A673 (cell line): ENCODE results near the gene SHISAL2A. TPM values are rescaled to one million over a fixed set of nuclear protein-coding genes. Genes with fewer than 3 reads are reported as not detected.

Source experiments
- BruUV-seq: library from RNA; stranded (reverse); fragments of 400-500 nt; replicated peaks from 2 replicates; lab custom pipeline; 2021; lab: Mats Ljungman, UMichigan
- CTCF ChIA-PET: fragments of 300-600 bp; sonication (Branson Sonifier 250); formaldehyde crosslinking; loops from one replicate; lab custom pipeline; 2022; ENCODE audit warnings: antibody characterized with exemption; lab: Charles Lee
- POLR2A ChIA-PET: fragments of 300-600 bp; sonication (Branson Sonifier 250); formaldehyde crosslinking; loops from one replicate; lab custom pipeline; 2022; ENCODE audit warnings: antibody characterized with exemption; ENCODE audit not compliant: low non-redundant PET; lab: Charles Lee
- DNase-seq: peaks from one replicate; pipeline ENCODE4 v3.0.0-alpha.2; 2015; ENCODE audit warnings: low spot score
- H3K27ac ChIP-seq: fragments of 200-600 bp; sonication (generic); 2 replicates; pipeline ENCODE4 v1.5.1; 2016; ENCODE audit warnings: mixed run types, low read depth, mild to moderate bottlenecking, mixed read lengths, antibody characterized with exemption, low read length; ENCODE audit not compliant: poor library complexity, severe bottlenecking
- H3K27me3 ChIP-seq: fragments of 200-600 bp; sonication (generic); replicated peaks from 2 replicates; pipeline ENCODE4 v1.6.1; 2017; ENCODE audit warnings: mixed run types, low read depth, mild to moderate bottlenecking, mixed read lengths, antibody characterized with exemption, low read length; ENCODE audit not compliant: insufficient read depth, poor library complexity
- H3K36me3 ChIP-seq: fragments of 200-600 bp; sonication (generic); 2 replicates; pipeline ENCODE4 v1.6.1; 2016; ENCODE audit warnings: mixed run types, mild to moderate bottlenecking, mixed read lengths, antibody characterized with exemption, low read length; ENCODE audit not compliant: insufficient read depth, poor library complexity, severe bottlenecking
- H3K4me1 ChIP-seq: fragments of 200-600 bp; sonication (generic); 2 replicates; pipeline ENCODE4 v1.6.1; 2017; ENCODE audit warnings: mixed run types, mild to moderate bottlenecking, mixed read lengths, antibody characterized with exemption, low read length; ENCODE audit not compliant: insufficient read depth, poor library complexity, severe bottlenecking
- H3K4me3 ChIP-seq: fragments of 200-600 bp; sonication (generic); 2 replicates; pipeline ENCODE4 v1.5.1; 2016; ENCODE audit warnings: low read depth, mixed run types, mild to moderate bottlenecking, mixed read lengths, low read length; ENCODE audit not compliant: poor library complexity, severe bottlenecking
- H3K9me3 ChIP-seq: fragments of 200-600 bp; sonication (generic); 2 replicates; pipeline ENCODE4 v1.6.1; 2016; ENCODE audit warnings: mixed run types, low read depth, mild to moderate bottlenecking, mixed read lengths, antibody characterized with exemption, low read length; ENCODE audit not compliant: poor library complexity, severe bottlenecking
- EZH2 ChIP-seq: fragments of 200-600 bp; sonication (generic); IDR thresholded peaks from 2 replicates; pipeline ENCODE4 v1.6.1; 2017; ENCODE audit warnings: borderline replicate concordance, low read depth, mild to moderate bottlenecking, mixed read lengths, antibody characterized with exemption, low read length; ENCODE audit not compliant: poor library complexity, severe bottlenecking
- intact Hi-C: fragments of 100-400 bp; cut with micrococcal nuclease; formaldehyde crosslinking; loops from one replicate; pipeline ENCODE4 v1.10.0; 2022; ENCODE audit not compliant: unreplicated experiment
- total RNA-seq: library from RNA; stranded (reverse); gene quantifications from 2 replicates; pipeline ENCODE4 v1.2.3, GENCODE V29; 2021
- TF ChIP-seq, protein P1 (sequence below): fragments of 300-800, 200-600 bp; sonication (generic); conservative IDR thresholded peaks from 2 replicates; pipeline ENCODE4 v1.5.1; 2017; ENCODE audit warnings: low read depth, mild to moderate bottlenecking, antibody characterized with exemption, low read length, moderate library complexity, mixed read lengths

The SHISAL2A gene
- total RNA-seq, 1 experiment from 2014 or later = not detected

- Histone ChIP-seq H3K27ac (no peak overlapping the region), H3K4me3 (no peak overlapping the region), H3K27me3 (peaks cover 21% of the 10 kb centered on the region), H3K36me3 (no peaks in the 10 kb centered on the region), H3K4me1 (no peaks in the 10 kb centered on the region), H3K9me3 (no peaks in the 10 kb centered on the region)
- POLR2A ChIA-PET = no interaction called here
- no TSS peak for BruUV-seq
- intact Hi-C loops = no loop called here
- TF ChIP-seq, protein P1, sequence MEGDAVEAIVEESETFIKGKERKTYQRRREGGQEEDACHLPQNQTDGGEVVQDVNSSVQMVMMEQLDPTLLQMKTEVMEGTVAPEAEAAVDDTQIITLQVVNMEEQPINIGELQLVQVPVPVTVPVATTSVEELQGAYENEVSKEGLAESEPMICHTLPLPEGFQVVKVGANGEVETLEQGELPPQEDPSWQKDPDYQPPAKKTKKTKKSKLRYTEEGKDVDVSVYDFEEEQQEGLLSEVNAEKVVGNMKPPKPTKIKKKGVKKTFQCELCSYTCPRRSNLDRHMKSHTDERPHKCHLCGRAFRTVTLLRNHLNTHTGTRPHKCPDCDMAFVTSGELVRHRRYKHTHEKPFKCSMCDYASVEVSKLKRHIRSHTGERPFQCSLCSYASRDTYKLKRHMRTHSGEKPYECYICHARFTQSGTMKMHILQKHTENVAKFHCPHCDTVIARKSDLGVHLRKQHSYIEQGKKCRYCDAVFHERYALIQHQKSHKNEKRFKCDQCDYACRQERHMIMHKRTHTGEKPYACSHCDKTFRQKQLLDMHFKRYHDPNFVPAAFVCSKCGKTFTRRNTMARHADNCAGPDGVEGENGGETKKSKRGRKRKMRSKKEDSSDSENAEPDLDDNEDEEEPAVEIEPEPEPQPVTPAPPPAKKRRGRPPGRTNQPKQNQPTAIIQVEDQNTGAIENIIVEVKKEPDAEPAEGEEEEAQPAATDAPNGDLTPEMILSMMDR = no peak
- no peak for TF ChIP-seq EZH2
- no peak for DNase-seq
- CTCF ChIA-PET = no interaction called here
Measured at GRCh38 chr1:52629667-52630066, 3.3 kb upstream of the SHISAL2A start.

DNA sequence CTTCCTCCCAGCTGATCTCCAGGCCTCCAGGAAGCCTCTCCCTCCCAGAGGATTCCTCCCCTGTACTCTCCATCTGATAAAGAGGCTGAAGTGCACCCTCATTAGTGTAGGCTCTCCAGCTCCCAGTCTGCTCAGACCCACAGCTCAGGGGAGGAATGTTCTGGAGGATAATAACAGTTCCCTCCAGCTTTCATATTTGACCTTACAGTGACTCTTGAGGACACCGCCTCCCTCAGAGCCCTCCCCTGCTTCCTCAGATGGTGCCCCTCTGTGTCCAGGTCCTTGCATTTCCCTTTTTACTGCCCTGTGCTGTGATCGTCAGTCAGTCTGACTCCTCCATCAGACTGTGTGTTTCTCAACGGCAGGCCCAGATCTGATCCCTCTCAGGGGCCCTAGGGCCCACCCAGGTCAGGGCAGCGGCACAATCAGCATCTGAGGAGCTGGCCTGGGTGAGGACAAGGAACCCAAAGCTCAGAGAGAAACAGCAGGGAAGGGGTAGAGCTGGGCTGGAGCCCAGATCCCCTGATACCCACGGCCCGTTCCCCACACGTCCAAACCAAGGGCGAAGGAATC is 1.1 kb upstream of the SHISAL2A start:
- no peak overlapping the region for H3K4me3 ChIP-seq
- no peak for TF ChIP-seq EZH2
- TF ChIP-seq, protein P1 = no peak
- DNase-seq = no peak
- intact Hi-C loops = no loop called here
- peaks cover 21% of the 10 kb centered on the region for H3K27me3 ChIP-seq
- BruUV-seq = no TSS peak
- H3K36me3 ChIP-seq = no peaks in the 10 kb centered on the region
- H3K27ac ChIP-seq = no peak overlapping the region
- ChIA-PET POLR2A (no interaction called here), CTCF (no interaction called here)
- no peaks in the 10 kb centered on the region for H3K4me1 ChIP-seq
- no peaks in the 10 kb centered on the region for H3K9me3 ChIP-seq

DNA sequence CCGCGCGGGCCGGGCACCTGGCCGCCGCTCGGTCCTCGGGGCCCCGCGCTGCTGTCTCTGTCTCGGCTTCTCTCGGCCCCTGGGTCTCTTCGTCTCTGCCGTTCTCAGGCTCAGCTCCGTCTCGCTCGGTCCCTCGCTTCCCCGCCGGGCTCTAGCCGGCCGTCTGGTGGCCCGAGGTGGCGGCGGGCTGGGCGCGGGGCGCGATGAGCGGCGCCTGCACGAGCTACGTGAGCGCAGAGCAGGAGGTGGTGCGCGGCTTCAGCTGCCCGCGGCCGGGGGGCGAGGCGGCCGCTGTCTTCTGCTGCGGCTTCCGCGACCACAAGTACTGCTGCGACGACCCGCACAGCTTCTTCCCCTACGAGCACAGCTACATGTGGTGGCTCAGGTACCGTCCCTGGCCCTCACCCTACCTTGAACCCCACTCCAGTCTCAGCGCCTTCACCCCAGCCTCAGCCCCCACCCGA is 355 bp downstream of the SHISAL2A start:
- no peak for DNase-seq
- intact Hi-C loops = no loop called here
- H3K27me3 ChIP-seq = peaks cover 21% of the 10 kb centered on the region
- H3K4me3 ChIP-seq = peak overlapping the region; percentile 36
- no peak overlapping the region for H3K27ac ChIP-seq
- no TSS peak for BruUV-seq
- CTCF ChIA-PET = interaction anchor here (0.6 kb wide), 1 partner anchor 8 kb away, joined by 4 read pairs; no protein-coding TSS in a partner anchor
- H3K36me3 ChIP-seq = no peaks in the 10 kb centered on the region
- POLR2A ChIA-PET = no interaction called here
- TF ChIP-seq, protein P1 = no peak
- no peak for TF ChIP-seq EZH2
- no peaks in the 10 kb centered on the region for H3K9me3 ChIP-seq
- H3K4me1 ChIP-seq = no peaks in the 10 kb centered on the region
